SW480 (cell line): ENCODE results near the gene FAM236B.
"Not testable (repeated sequence)": the region's sequence is repeated elsewhere in the genome, so short reads cannot be mapped to it uniquely, and the experiment has no call there.

ENCODE experiments used
- DNase-seq: peaks from one replicate; pipeline ENCODE4 v3.0.0-alpha.2; 2016; ENCODE audit warnings: low spot score

The FAM236B gene

DNA sequence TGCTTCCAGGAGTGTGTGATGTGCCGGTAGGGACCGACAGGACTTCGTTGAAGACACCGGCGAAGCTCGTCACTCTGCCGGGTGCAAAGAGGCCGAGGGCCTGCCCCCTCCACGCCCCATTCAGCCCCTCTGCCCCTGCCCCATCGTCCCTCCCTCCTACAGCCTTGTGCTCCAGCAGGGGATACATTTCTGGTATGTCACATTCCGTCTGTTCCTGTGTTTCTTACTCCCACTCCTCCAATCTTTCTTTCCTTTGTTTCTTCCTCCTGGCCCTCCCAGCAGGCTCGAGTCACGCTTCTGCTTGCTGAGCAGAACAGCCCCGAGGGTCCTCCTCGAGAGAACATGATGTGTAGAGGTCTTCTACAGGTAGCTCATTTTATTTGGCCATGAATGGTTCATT lies at the start of gene FAM236B:
FAM236B (minus strand) TSS at position 101 of the 400 bp plus-strand sequence; CDS start at position 1, 100 bp downstream.
- not testable (repeated sequence) for DNase-seq

GRCh38 chrX:72830701-72831100 lies 48.2 kb upstream of the FAM236B start:
- DNase-seq = not testable (repeated sequence)

GRCh38 chrX:72808110-72808509 lies 25.6 kb upstream of the FAM236B start, which contains the start of gene FAM236D:
FAM236D (minus strand) TSS chrX:72808210; CDS start chrX:72808110, 100 bp downstream.
- not testable (repeated sequence) for DNase-seq

DNA sequence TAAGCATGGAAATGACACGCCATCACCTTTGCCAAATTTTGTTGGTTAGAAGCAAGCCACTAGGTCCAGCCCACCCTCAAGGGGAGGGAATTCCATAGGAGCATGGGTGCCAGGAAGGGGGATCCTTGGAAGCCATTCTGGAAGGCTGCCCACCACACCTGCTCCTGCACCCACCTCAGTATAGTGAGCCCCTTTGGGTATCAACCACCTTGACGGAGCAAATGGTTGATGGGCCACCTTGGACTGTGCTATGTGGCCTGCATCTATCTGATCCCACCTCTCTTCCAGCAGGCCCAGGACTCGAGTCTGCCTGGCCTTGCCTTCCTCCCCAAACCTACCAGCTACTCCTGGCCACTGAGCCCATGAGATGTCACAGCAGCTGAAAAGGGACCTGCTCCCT lies 7.9 kb upstream of the FAM236B start:
- not testable (repeated sequence) for DNase-seq

GRCh38 chrX:72788142-72788541 lies 5.7 kb upstream of the FAM236B start:
- not testable (repeated sequence) for DNase-seq

GRCh38 chrX:72783964-72784363 lies 1.5 kb upstream of the FAM236B start:
- DNase-seq = not testable (repeated sequence)

DNA sequence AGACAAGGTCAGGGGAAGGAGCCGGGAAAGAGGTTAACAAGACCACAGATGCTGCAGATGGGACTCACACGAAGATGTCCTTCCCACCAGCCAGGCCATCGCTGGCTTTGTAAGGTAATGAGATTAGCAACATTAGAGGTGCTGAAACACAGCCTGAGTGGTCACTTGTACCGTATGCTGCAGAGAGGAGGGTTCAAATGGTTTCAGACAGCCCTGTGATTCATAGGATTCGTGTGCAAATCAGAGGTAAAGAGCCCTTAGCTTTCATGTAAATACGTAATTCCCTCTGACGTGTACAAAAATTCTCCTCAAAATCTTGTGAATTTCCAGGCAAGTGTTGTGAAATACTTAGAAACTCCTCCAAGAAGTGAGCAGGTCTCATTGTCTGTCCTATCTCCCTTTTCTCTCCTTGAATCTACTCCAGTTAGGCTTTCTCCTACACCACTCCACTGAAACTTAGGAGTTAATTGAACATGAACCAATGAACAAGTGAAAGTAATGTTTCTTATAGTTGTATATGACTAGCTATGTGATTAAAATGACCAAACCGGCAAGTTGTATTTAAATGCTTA lies 991 bp upstream of the FAM236B start:
- not testable (repeated sequence) for DNase-seq

- DNase-seq = not testable (repeated sequence)
Observed at GRCh38 chrX:72778146-72778545, 4.3 kb downstream of the FAM236B start.

DNA sequence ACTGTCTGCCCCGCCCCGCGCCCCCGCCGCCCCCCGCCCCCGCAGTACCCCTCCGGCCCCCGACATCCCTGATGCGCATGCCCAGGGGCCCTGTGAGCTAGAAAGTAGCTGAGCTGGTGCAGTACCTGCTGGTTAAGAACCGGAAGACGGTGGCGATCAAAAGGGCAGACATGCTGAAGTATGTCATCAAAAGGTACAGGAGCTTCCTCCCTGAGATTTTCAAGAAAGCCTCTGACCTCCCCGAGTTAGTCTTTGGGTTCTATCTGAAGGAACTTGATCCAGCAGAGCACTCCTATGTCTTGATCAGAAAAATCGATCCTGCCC lies 5.0 kb downstream of the FAM236B start:
- DNase-seq = not testable (repeated sequence)

DNA sequence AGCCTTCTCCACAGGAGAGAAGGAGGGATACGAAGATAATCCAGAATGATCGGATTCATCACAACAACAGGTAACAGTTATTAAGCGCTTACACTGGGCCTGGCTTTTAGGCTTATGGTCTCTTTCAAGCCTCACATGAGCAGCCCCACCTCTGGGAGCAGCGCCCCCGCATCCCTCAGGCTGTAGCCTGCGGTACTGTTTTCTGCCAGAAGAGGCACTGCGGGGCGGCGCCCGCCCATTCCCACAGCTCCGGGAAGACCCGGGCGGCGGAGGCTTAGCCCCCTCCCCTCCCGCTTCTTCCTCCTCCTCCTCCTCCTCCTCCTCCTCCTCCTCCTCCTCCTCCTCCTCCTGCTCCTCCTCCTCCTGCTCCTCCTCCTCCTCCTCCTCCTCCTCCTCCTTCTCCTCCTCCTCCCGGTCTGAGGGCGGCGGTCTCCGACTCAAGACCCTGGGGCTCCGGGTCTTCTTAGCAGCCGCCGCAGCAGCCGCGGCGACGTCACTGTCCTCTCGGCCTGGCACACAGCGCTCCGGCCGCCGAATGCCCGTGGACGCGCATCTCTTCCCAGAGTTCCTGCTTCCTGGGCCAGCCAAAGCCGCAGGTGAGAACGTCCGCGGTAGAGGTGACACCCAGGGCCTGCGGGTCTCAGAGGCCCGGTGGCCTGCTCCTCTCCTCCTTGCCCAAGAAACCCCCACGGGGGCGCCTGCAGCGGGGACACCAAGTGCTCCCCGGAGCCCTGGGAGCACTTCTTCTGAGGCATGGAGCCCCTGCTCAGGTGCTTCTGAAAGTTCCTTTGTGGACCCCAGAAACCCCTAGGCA lies 5.6 kb downstream of the FAM236B start, which contains the start of gene DMRTC1B:
DMRTC1B (plus strand) TSS at position 238 of the 814 bp plus-strand sequence. CDS start 68,246 bp downstream, outside the sequence.
- not testable (repeated sequence) for DNase-seq

DNA sequence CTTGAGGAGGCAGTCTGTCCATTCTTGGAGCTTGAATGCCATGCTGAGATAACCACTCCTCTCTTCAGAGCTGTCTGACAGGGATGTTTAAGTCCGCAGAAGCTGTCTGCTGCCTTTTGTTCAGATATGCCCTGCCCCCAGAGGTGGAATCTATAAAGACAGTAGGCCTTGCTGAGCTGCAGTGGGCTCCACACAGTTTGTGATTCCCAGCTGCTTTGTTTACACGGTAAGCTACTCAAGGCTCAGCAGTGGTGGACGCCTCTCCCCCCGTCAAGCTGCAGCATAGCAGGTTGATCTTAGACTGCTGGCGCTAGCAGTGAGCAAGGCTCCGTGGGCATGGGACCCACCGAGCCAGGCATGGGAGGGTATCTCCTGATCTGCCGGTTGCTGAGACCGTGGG lies 22.0 kb downstream of the FAM236B start:
- not testable (repeated sequence) for DNase-seq

GRCh38 chrX:72748545-72748944 lies 33.9 kb downstream of the FAM236B start:
- not testable (repeated sequence) for DNase-seq

GRCh38 chrX:72745546-72745945 lies 36.9 kb downstream of the FAM236B start:
- DNase-seq = not testable (repeated sequence)

GRCh38 chrX:72735561-72735960 lies 46.9 kb downstream of the FAM236B start:
- no peak for DNase-seq

- DNase-seq = not testable (repeated sequence)
Observed at GRCh38 chrX:72733636-72734035, 48.8 kb downstream of the FAM236B start.
